Sigmoid colon (tissue), 7 donors: ENCODE measurements around the gene KRT75. TPM values are rescaled to one million over a fixed set of nuclear protein-coding genes. Genes with fewer than 3 reads are reported as not detected.
"Not testable (repeated sequence)": the region's sequence is repeated elsewhere in the genome, so short reads cannot be mapped to it uniquely, and the experiment has no call there.

ENCODE experiments used
- DNase-seq: peaks from one replicate; pipeline ENCODE4 v3.0.0-alpha.2; 2019
- H3K27ac ChIP-seq, 4 donors: fragments of 200-600 bp; sonication (generic); one replicate each; pipeline ENCODE4 v1.5.1; 2016 to 2019; ENCODE audit warnings: mild to moderate bottlenecking in 1 of 4
- H3K27me3 ChIP-seq, 3 donors: fragments of 200-600 bp; sonication (generic); one replicate each; pipeline ENCODE4 v1.5.1; 2019; ENCODE audit warnings: mild to moderate bottlenecking in 1 of 3
- H3K36me3 ChIP-seq, 4 donors: fragments of 200-600 bp; sonication (generic); one replicate each; pipeline ENCODE4 v1.5.1; 2016 to 2019
- H3K4me1 ChIP-seq, 4 donors: fragments of 200-600 bp; sonication (generic); one replicate each; pipeline ENCODE4 v1.5.1; 2017 to 2019
- H3K4me3 ChIP-seq, 4 donors: fragments of 200-600 bp; sonication (generic); one replicate each; pipeline ENCODE4 v1.5.1; 2017 to 2019; ENCODE audit warnings: mild to moderate bottlenecking in 2 of 4, moderate library complexity in 1 of 4
- H3K9me3 ChIP-seq, 4 donors: fragments of 200-600 bp in 3 of 4; sonication (generic) in 3 of 4; one replicate each; pipeline versions ENCODE4 v1.5.1 to v1.6.1; 2013 to 2019
- EP300 ChIP-seq, 4 donors: sonication (generic); formaldehyde crosslinking; IDR thresholded peaks; one replicate each; pipeline ENCODE4 v1.6.1; 2017; ENCODE audit warnings: antibody characterized with exemption in 4 of 4
- POLR2A ChIP-seq, 2 donors: fragments of 450-650 bp; IDR thresholded peaks; one replicate each; pipeline ENCODE4 v1.6.1; 2016; ENCODE audit warnings: antibody characterized with exemption in 2 of 2, mild to moderate bottlenecking in 2 of 2, moderate library complexity in 2 of 2
- POLR2AphosphoS5 ChIP-seq, 4 donors: sonication (generic); formaldehyde crosslinking; IDR thresholded peaks; one replicate each; pipeline ENCODE4 v1.6.1; 2017; ENCODE audit warnings: antibody characterized with exemption in 4 of 4
- WGBS, 2 donors: extraction: QIAGEN DNeasy Blood & Tissue Kit; methylation state at CpG; one replicate each; pipeline ENCODE4 v1.1.7; 2013; 5-methylcytosine and 5-hydroxymethylcytosine counted together
- intact Hi-C: fragments of 100-400 bp; cut with DNase I; formaldehyde crosslinking; loops from one replicate; pipeline ENCODE4 v1.15.1; 2023
- polyA plus RNA-seq, 3 donors: library from polyadenylated mRNA; stranded (reverse); fragments of 200-250 nt; gene quantifications; one replicate each; pipeline ENCODE4 v1.2.3, GENCODE V29; 2013
- total RNA-seq, 4 donors: library from RNA; depleted of rRNA; stranded (reverse); fragments of >200 nt; gene quantifications; one replicate each; pipeline ENCODE4 v1.1.0, GENCODE V29; 2016
- TF ChIP-seq, protein P1 (sequence below), 4 experiments: fragments of 450-650 bp in 3 of 4; fragments of 200-600 bp in 1 of 4; IDR thresholded peaks; one replicate each; pipeline ENCODE4 v1.5.1; 2016 to 2019; ENCODE audit warnings: antibody characterized with exemption in 4 of 4, mild to moderate bottlenecking in 3 of 4, moderate library complexity in 2 of 4
- donor health status: healthy with polysubstance abuse.
- donor health status: Bipolar disorder and iron deficiency.
- donor health status: healthy.

KRT75 gene
- total and polyA plus RNA-seq, 7 donors = 0.04 TPM; not detected in 6

DNA sequence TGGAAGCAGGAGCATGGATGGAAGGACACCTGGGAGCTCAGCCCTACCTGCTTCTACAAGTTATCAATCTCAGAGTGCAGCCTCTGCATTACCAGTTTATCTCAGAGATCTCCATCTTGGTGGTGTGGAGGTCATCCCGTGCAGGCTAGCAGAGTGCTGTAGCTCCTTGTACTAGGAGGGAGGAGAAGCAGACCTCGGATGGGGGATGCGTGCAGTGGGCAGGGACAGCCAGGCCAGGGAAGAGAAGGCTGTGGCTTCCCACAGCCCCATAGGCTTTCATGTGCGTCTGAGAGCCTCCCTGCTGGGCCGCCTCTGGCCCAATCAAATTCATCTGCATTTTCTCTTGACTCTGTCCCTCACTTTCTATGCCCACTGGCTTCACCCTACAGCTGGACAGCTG lies 19.2 kb downstream of the KRT75 start:
- WGBS, 2 donors = 73 to 79% methylated on average over 5 of the region's 5 CpGs
- Histone ChIP-seq H3K4me3 (no peak overlapping the region), H3K9me3 (no peaks in the 10 kb centered on the region), H3K27me3 (no peaks in the 10 kb centered on the region), H3K4me1 (peaks cover 0 to 46% (median 29%) of the 10 kb centered on the region in 4 donors), H3K36me3 (no peaks in the 10 kb centered on the region), H3K27ac (peak overlapping the region; percentile 60 to 78 (median 66))
- DNase-seq = no peak
- intact Hi-C loops = no loop called here
- TF ChIP-seq POLR2AphosphoS5 (IDR thresholded peaks at IDR 0.05) (no peak), EP300 (IDR thresholded peaks at IDR 0.05) (no peak), POLR2A (IDR thresholded peaks at IDR 0.05) (no peak)
- TF ChIP-seq, protein P1, sequence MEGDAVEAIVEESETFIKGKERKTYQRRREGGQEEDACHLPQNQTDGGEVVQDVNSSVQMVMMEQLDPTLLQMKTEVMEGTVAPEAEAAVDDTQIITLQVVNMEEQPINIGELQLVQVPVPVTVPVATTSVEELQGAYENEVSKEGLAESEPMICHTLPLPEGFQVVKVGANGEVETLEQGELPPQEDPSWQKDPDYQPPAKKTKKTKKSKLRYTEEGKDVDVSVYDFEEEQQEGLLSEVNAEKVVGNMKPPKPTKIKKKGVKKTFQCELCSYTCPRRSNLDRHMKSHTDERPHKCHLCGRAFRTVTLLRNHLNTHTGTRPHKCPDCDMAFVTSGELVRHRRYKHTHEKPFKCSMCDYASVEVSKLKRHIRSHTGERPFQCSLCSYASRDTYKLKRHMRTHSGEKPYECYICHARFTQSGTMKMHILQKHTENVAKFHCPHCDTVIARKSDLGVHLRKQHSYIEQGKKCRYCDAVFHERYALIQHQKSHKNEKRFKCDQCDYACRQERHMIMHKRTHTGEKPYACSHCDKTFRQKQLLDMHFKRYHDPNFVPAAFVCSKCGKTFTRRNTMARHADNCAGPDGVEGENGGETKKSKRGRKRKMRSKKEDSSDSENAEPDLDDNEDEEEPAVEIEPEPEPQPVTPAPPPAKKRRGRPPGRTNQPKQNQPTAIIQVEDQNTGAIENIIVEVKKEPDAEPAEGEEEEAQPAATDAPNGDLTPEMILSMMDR (IDR thresholded peaks at IDR 0.05) = no peak

DNA sequence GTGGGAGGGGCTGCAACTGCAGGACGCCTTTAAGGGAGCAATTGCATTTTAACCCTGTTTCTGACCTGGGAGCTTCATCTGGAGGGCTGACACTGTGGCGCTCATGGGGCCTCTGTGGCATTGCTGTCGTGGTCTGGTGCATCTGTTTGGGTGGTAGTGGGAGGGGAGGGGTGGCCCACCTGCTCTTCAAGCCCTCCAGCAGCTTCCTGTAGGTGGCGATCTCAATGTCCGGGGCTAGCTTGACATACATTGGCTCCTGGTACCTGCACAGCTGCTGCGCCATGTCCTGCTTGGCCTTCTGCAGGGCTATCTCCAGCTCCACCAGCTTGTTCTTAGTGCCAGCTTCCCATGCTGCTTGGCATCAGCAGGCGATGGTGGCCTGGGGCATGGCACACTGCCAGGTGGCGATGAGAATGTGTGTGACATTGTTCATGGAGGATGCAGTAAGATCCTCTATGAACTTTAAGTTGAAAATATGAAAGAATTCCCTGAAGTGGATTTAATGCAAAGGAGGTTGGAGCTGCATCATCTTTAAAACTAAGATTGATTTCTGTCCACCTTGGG lies 20.3 kb downstream of the KRT75 start:
- DNase-seq = no peak
- Histone ChIP-seq H3K4me3 (no peak overlapping the region), H3K27me3 (no peaks in the 10 kb centered on the region), H3K36me3 (no peaks in the 10 kb centered on the region), H3K9me3 (no peaks in the 10 kb centered on the region), H3K27ac (no peak overlapping the region), H3K4me1 (peaks cover 0 to 46% (median 29%) of the 10 kb centered on the region in 4 donors)
- intact Hi-C loops = no loop called here
- TF ChIP-seq POLR2AphosphoS5 (IDR thresholded peaks at IDR 0.05) (no peak), EP300 (IDR thresholded peaks at IDR 0.05) (no peak), POLR2A (IDR thresholded peaks at IDR 0.05) (no peak)
- TF ChIP-seq, protein P1 (IDR thresholded peaks at IDR 0.05) = no peak
- WGBS, 2 donors = 66 to 76% methylated on average over 8 of the region's 8 CpGs

DNA sequence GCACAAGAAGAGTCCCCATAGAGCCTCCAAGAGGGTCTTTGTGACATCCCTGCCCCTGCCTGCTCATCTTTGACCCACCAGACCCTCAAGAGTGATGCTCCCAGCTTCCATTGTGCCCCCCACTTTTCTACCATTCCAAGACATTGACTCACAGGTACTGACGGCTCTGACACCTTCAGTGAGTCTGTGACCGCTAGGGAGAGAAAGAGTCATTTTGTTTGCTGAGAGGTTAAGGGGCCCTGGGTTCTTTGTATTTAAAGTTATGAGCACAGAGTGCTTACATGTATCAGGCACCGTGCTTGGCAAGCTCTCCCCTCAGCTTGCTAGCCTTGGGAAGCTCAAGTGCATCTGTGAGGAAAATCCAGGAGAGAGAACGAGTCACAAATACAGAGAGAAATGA lies 21.0 kb downstream of the KRT75 start:
- Histone ChIP-seq H3K4me3 (no peak overlapping the region), H3K27me3 (no peaks in the 10 kb centered on the region), H3K4me1 (peaks cover 0 to 46% (median 29%) of the 10 kb centered on the region in 4 donors), H3K36me3 (no peaks in the 10 kb centered on the region), H3K27ac (no peak overlapping the region), H3K9me3 (no peaks in the 10 kb centered on the region)
- no peak for DNase-seq
- TF ChIP-seq, protein P1 (IDR thresholded peaks at IDR 0.05) = no peak
- TF ChIP-seq EP300 (IDR thresholded peaks at IDR 0.05) (no peak), POLR2AphosphoS5 (IDR thresholded peaks at IDR 0.05) (no peak), POLR2A (IDR thresholded peaks at IDR 0.05) (no peak)
- intact Hi-C loops = no loop called here
- WGBS, 2 donors = 55 to 63% methylated on average over 4 of the region's 4 CpGs

DNA sequence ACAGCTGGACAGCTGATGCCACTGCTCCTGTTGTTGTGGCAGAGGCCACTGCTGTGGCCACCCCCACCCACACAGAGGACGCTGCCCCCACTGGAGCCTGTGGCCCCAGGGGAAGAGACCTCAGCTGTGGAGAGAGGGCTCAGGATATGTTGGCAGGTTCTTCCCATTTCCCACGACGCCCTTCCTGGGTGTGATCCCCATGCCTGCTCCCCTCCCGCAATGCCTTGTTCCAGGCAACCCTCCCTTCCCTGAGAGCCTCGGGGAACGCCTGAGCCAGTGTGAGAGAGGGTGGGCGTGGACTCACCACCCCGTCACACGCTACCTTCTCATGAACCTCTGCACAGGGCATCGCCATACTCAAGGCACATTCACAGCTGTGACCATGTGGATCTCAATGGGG lies 22.4 kb downstream of the KRT75 start:
- Histone ChIP-seq H3K4me1 (peaks cover 0 to 46% (median 24%) of the 10 kb centered on the region in 4 donors), H3K9me3 (no peaks in the 10 kb centered on the region), H3K27ac (no peak overlapping the region), H3K36me3 (no peaks in the 10 kb centered on the region), H3K4me3 (no peak overlapping the region), H3K27me3 (no peaks in the 10 kb centered on the region)
- TF ChIP-seq, protein P1 (IDR thresholded peaks at IDR 0.05) = no peak
- no peak for TF ChIP-seq POLR2AphosphoS5 (IDR thresholded peaks at IDR 0.05)
- no peak for TF ChIP-seq POLR2A (IDR thresholded peaks at IDR 0.05)
- no peak for TF ChIP-seq EP300 (IDR thresholded peaks at IDR 0.05)
- intact Hi-C loops = no loop called here
- no peak for DNase-seq
- WGBS, 2 donors = 82 to 87% methylated on average over 10 of the region's 10 CpGs

DNA sequence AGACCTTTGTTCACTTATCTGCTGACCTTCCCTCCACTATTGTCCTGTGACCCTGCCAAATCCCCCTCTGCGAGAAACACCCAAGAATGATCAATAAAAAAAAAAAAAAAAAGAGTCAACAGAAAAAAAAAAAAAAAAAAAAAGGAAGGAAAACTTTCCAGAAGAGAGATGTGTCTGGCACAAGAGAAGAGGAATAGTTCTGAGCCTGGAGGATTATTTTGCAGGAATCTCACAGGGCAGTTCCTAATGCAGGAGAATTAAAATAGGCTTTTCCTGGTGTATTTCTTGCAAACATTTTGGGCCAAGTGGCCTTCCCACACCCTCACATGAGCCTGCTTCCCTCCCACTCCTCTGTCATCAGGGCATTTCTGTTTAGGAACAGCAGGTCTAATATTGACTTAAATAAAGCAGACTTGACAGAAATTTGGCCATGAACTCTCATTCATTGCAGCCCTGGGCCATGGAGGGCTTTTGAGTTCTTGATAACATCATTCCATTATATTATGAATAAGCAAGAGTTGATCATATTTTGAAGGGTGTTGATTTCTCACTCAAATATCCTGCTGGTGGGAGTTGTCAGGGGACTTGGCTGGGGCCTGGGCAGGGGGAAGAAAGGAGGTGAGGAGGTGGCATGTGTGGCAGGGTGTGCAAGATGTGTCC lies 23.5 kb downstream of the KRT75 start:
- WGBS, 2 donors = no CpG with 5 or more reads among the region's 1 CpG
- intact Hi-C loops, DNase-seq: not testable (repeated sequence)

More for the DNA sequence above, 23.5 kb downstream of the KRT75 start:
- not testable (repeated sequence) for H3K27ac ChIP-seq, H3K4me3 ChIP-seq, H3K36me3 ChIP-seq, H3K27me3 ChIP-seq, H3K9me3 ChIP-seq
- peaks cover 0 to 35% (median 14%) of the 10 kb centered on the region in 4 donors for H3K4me1 ChIP-seq
